GM12875 (cell line): Measurements from ENCODE around the gene NTNG1.
A peak's percentile ranks its signal among the peaks of the same experiment; 100 is the strongest.

Source experiments
- H3K4me3 ChIP-seq: one replicate; pipeline ENCODE4 v1.5.1; 2011; ENCODE audit warnings: low read depth, low read length, control low read depth
- TF ChIP-seq, protein P1 (sequence below): IDR thresholded peaks from 2 replicates; pipeline ENCODE4 v1.5.1; 2011; ENCODE audit warnings: low read depth, mild to moderate bottlenecking, control low read depth, inconsistent platforms, low read length, moderate library complexity, borderline replicate concordance; ENCODE audit not compliant: insufficient read depth

NTNG1 gene

DNA sequence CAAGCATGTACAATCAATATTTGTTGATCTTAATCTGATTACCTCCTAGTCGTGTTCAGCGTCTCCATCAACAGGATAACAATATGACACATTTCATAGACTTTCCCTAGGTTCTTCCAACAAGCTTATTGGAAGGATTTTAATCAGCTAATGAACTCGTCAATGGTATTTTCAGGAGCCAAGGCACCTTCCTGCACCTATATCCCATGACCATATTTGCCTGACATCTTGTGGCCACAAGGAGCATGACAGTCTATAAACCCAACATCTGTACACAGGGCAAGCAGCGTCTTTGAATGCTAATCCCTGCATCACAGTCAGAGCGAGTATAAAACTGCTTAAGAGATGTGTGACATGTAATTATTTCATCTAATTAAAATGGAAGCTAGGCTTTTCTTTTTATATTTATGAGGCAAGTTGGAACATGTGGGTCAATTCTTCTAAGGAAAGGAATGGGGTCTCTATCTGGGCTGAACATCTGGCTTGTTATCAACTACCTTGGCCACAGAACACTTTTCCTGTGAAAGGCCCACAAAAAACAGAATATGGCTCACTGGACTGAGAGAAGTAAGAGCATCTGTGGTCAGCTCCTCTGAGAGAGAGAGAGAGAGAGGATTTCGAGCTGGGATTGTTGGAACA lies 388.8 kb downstream of the NTNG1 start:
- no peak overlapping the region for H3K4me3 ChIP-seq
- TF ChIP-seq, protein P1, sequence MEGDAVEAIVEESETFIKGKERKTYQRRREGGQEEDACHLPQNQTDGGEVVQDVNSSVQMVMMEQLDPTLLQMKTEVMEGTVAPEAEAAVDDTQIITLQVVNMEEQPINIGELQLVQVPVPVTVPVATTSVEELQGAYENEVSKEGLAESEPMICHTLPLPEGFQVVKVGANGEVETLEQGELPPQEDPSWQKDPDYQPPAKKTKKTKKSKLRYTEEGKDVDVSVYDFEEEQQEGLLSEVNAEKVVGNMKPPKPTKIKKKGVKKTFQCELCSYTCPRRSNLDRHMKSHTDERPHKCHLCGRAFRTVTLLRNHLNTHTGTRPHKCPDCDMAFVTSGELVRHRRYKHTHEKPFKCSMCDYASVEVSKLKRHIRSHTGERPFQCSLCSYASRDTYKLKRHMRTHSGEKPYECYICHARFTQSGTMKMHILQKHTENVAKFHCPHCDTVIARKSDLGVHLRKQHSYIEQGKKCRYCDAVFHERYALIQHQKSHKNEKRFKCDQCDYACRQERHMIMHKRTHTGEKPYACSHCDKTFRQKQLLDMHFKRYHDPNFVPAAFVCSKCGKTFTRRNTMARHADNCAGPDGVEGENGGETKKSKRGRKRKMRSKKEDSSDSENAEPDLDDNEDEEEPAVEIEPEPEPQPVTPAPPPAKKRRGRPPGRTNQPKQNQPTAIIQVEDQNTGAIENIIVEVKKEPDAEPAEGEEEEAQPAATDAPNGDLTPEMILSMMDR = peak; percentile 73

GRCh38 chr1:107530543-107530942 lies 389.7 kb downstream of the NTNG1 start:
- TF ChIP-seq, protein P1 = no peak
- H3K4me3 ChIP-seq = no peak overlapping the region

DNA sequence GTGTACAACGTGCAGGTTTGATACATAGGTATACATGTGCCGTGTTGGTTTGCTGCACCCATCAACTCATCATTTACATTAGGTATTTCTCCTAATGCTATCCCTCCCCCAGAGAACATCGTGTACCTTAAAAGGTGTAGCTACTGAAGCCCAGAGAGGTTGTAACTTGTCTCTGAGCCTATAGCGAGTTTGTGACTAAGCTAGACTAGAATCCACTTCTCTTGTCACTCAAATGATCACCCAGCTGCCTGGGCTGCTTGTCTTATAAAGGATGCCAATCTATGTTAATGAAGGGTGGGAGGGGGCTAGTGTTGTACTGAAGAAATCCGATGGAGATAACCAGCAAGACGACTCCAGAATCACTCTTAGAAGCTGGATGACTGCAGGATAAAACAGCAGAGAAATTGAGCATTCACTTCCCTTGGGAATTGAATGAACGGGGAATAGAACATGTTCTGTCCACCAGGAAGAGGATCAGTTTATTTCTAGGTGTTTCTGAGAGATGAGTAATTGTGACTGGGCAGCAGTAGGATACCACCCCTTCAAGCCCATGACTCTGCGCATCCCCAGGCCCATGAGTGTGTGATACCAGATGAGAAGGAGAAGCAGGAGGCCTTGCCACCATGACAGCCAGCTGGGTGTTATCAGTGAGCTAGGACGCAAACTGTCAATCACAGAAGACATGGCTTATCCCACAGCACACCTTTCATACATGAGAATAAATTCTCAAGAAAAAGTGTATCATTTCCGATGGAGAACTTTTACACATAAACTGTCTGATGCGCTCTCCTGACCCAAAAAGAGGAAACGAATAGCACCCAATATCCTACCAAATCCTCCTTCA lies 390.4 kb downstream of the NTNG1 start:
- TF ChIP-seq, protein P1 = no peak

DNA sequence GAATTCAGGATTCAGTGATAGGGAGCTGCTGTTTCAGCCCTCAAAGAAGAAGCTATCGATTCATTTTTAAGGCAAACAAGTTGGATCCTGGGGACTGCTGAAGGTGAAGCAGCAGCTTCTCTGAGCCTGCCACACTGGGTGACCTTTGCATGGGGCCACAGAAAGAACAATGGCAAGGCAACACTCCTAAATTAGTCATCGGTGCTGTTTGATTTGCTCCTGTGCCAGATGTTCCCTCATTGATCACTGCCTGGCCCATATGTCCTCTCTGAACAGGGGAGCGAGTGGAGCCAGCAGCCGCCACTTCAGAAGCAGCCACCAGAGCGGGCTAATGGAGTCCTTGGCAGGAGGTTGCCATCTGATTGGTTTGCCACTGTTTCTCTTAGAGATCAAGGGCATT lies 391.5 kb downstream of the NTNG1 start:
- TF ChIP-seq, protein P1 = no peak

More for the DNA sequence above, 390.4 kb downstream of the NTNG1 start:
- no peak overlapping the region for H3K4me3 ChIP-seq

More for the DNA sequence above, 391.5 kb downstream of the NTNG1 start:
- no peak overlapping the region for H3K4me3 ChIP-seq
